Esophagus squamous epithelium (tissue), 5 donors: Measurements from ENCODE around the gene YAF2. TPM values are rescaled to one million over a fixed set of nuclear protein-coding genes. Genes with fewer than 3 reads are reported as not detected.
"Not testable (repeated sequence)": the region's sequence is repeated elsewhere in the genome, so short reads cannot be mapped to it uniquely, and the experiment has no call there.

Experiments
- DNase-seq: peaks from one replicate; lab custom pipeline; 2025; lab: John Stamatoyannopoulos, UW
- H3K27ac ChIP-seq, 4 donors: fragments of 200-600 bp; sonication (generic); one replicate each; pipeline ENCODE4 v1.5.1; 2016 to 2019; ENCODE audit warnings: mild to moderate bottlenecking in 1 of 4
- H3K27me3 ChIP-seq, 4 donors: fragments of 200-600 bp; sonication (generic); 1 replicate in 3 of 4; 2 replicates in 1 of 4; pipeline versions ENCODE4 v1.5.1 to v1.6.0; 2017 to 2021; ENCODE audit warnings: antibody characterized with exemption in 1 of 4
- H3K36me3 ChIP-seq, 3 donors: fragments of 200-600 bp; sonication (generic); one replicate each; pipeline ENCODE4 v1.5.1; 2016 to 2019
- H3K4me1 ChIP-seq, 3 donors: fragments of 200-600 bp; sonication (generic); one replicate each; pipeline ENCODE4 v1.5.1; 2017 to 2019
- H3K4me3 ChIP-seq, 4 donors: fragments of 200-600 bp; sonication (generic); 1 replicate in 3 of 4; 2 replicates in 1 of 4; pipeline ENCODE4 v1.5.1; 2016 to 2019; ENCODE audit warnings: mild to moderate bottlenecking in 2 of 4, moderate library complexity in 1 of 4
- H3K9me3 ChIP-seq, 3 donors: fragments of 200-600 bp; sonication (generic); one replicate each; pipeline ENCODE4 v1.5.1; 2016 to 2019
- CTCF ChIP-seq, 6 experiments: fragments of 450-650 bp in 4 of 6; fragments of 200-600 bp in 2 of 6; sonication (generic) in 2 of 6; IDR thresholded peaks; one replicate each; pipeline ENCODE4 v1.5.1; 2016 to 2019; ENCODE audit warnings: antibody characterized with exemption in 6 of 6, mild to moderate bottlenecking in 4 of 6, moderate library complexity in 4 of 6
- POLR2A ChIP-seq, 4 donors: fragments of 450-650 bp; IDR thresholded peaks; one replicate each; pipeline ENCODE4 v1.6.1; 2017; ENCODE audit warnings: antibody characterized with exemption in 4 of 4, mild to moderate bottlenecking in 4 of 4, moderate library complexity in 3 of 4
- WGBS, 2 donors: methylation state at CpG; one replicate each; pipeline ENCODE4 v1.1.5; 2018; 5-methylcytosine and 5-hydroxymethylcytosine counted together
- intact Hi-C: fragments of 100-400 bp; cut with DNase I; formaldehyde crosslinking; loops from one replicate; pipeline ENCODE4 v1.15.0; 2022
- total RNA-seq, 4 donors: library from RNA; depleted of rRNA; stranded (reverse); fragments of >200 nt; gene quantifications; one replicate each; pipeline ENCODE4 v1.1.0, GENCODE V29; 2016
- donor health status: DM: yes; HTN: yes; CAD: no.

YAF2 gene
- total RNA-seq, 4 donors from 2014 or later: 4.9 to 25.2 (median 12.4) TPM

GRCh38 chr12:42222724-42223123, 15.3 kb downstream of the YAF2 start:
- peaks cover 0 to 8% (median 0%) of the 10 kb centered on the region in 3 donors for H3K36me3 ChIP-seq
- intact Hi-C loops: no loop called here
- no peak overlapping the region for H3K27ac ChIP-seq
- TF ChIP-seq POLR2A (IDR thresholded peaks at IDR 0.05) (no peak), CTCF (IDR thresholded peaks at IDR 0.05) (no peak)
- no peaks in the 10 kb centered on the region for H3K4me1 ChIP-seq
- DNase-seq: no peak
- no peak overlapping the region for H3K4me3 ChIP-seq
- H3K9me3 ChIP-seq: no peaks in the 10 kb centered on the region
- H3K27me3 ChIP-seq: no peaks in the 10 kb centered on the region
- WGBS, 2 donors: 93 to 100% methylated on average over 1 of the region's 1 CpG

GRCh38 chr12:42221726-42222125, 16.3 kb downstream of the YAF2 start:
- H3K27me3 ChIP-seq: no peaks in the 10 kb centered on the region
- H3K36me3 ChIP-seq: peaks cover 0 to 8% (median 0%) of the 10 kb centered on the region in 3 donors
- 82 to 84% methylated on average over 2 of the region's 2 CpGs for WGBS, 2 donors
- H3K4me1 ChIP-seq: no peaks in the 10 kb centered on the region
- DNase-seq: no peak
- H3K4me3 ChIP-seq: no peak overlapping the region
- intact Hi-C loops: no loop called here
- H3K27ac ChIP-seq: no peak overlapping the region
- TF ChIP-seq CTCF (IDR thresholded peaks at IDR 0.05) (no peak), POLR2A (IDR thresholded peaks at IDR 0.05) (no peak)
- no peaks in the 10 kb centered on the region for H3K9me3 ChIP-seq

GRCh38 chr12:42217656-42218055, 20.4 kb downstream of the YAF2 start:
- no peak for TF ChIP-seq CTCF (IDR thresholded peaks at IDR 0.05)
- TF ChIP-seq POLR2A (IDR thresholded peaks at IDR 0.05): no peak
- Histone ChIP-seq H3K9me3 (no peaks in the 10 kb centered on the region), H3K36me3 (no peaks in the 10 kb centered on the region), H3K4me3 (no peak overlapping the region), H3K27ac (no peak overlapping the region), H3K4me1 (peaks cover 0 to 9% (median 0%) of the 10 kb centered on the region in 3 donors), H3K27me3 (no peaks in the 10 kb centered on the region)
- intact Hi-C loops: no loop called here
- DNase-seq: no peak

- 95 to 96% methylated on average over 1 of the region's 1 CpG for WGBS, 2 donors
- no peaks in the 10 kb centered on the region for H3K36me3 ChIP-seq
- no peaks in the 10 kb centered on the region for H3K27me3 ChIP-seq
- no peak overlapping the region for H3K4me3 ChIP-seq
- peaks cover 0 to 9% (median 0%) of the 10 kb centered on the region in 3 donors for H3K4me1 ChIP-seq
- intact Hi-C loops: no loop called here
- H3K27ac ChIP-seq: no peak overlapping the region
- H3K9me3 ChIP-seq: no peaks in the 10 kb centered on the region
- no peak for DNase-seq
- no peak for TF ChIP-seq CTCF (IDR thresholded peaks at IDR 0.05)
- TF ChIP-seq POLR2A (IDR thresholded peaks at IDR 0.05): no peak
Measured at GRCh38 chr12:42216737-42217136, 21.3 kb downstream of the YAF2 start.

GRCh38 chr12:42215759-42216158, 22.3 kb downstream of the YAF2 start:
- intact Hi-C loops, H3K4me3 ChIP-seq, H3K36me3 ChIP-seq, H3K27ac ChIP-seq, H3K4me1 ChIP-seq, DNase-seq, H3K27me3 ChIP-seq, H3K9me3 ChIP-seq: not testable (repeated sequence)
- WGBS, 2 donors: 90 to 96% methylated on average over 4 of the region's 4 CpGs

GRCh38 chr12:42213954-42214426, 24.1 kb downstream of the YAF2 start:
- intact Hi-C loops: no loop called here
- no peaks in the 10 kb centered on the region for H3K27me3 ChIP-seq
- DNase-seq: no peak
- WGBS, 2 donors: 46 to 51% methylated on average over 2 of the region's 2 CpGs
- peaks cover 0 to 16% (median 0%) of the 10 kb centered on the region in 3 donors for H3K36me3 ChIP-seq
- no peak overlapping the region for H3K27ac ChIP-seq
- H3K4me1 ChIP-seq: peaks cover 0 to 9% (median 0%) of the 10 kb centered on the region in 3 donors
- H3K4me3 ChIP-seq: no peak overlapping the region
- no peaks in the 10 kb centered on the region for H3K9me3 ChIP-seq
- TF ChIP-seq POLR2A (IDR thresholded peaks at IDR 0.05): no peak
- TF ChIP-seq CTCF (IDR thresholded peaks at IDR 0.05): no peak
